Sigmoid colon (tissue), 4 donors: ENCODE results near the gene DNAH5.

Experiments used
- POLR2A ChIP-seq, 2 donors: fragments of 450-650 bp; IDR thresholded peaks; one replicate each; pipeline ENCODE4 v1.6.1; 2016; ENCODE audit warnings: antibody characterized with exemption in 2 of 2, mild to moderate bottlenecking in 2 of 2, moderate library complexity in 2 of 2
- POLR2AphosphoS5 ChIP-seq, 4 donors: sonication (generic); formaldehyde crosslinking; IDR thresholded peaks; one replicate each; pipeline ENCODE4 v1.6.1; 2017; ENCODE audit warnings: antibody characterized with exemption in 4 of 4
- TF ChIP-seq, protein P1 (sequence below), 4 experiments: fragments of 450-650 bp in 3 of 4; fragments of 200-600 bp in 1 of 4; IDR thresholded peaks; one replicate each; pipeline ENCODE4 v1.5.1; 2016 to 2019; ENCODE audit warnings: antibody characterized with exemption in 4 of 4, mild to moderate bottlenecking in 3 of 4, moderate library complexity in 2 of 4

DNA sequence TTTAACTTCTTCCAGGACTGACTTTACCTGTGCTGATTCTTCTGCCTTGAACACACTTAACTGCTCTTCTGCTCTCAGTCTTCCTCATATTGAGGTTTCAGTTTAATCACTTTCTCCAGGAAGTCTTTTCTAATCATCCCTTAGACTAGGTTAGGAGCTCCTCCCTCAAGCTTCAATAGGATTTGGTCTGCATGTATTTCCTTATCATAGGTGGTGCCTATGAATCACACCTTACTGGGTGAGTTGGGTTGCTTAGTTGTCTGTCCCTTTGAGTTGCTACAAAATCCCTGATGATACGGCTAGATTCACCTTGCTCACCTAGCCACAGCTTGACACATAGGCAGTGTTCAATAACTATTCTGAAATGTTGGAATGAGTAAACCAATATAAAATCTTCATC is 164.4 kb downstream of the DNAH5 start:
- TF ChIP-seq, protein P1, sequence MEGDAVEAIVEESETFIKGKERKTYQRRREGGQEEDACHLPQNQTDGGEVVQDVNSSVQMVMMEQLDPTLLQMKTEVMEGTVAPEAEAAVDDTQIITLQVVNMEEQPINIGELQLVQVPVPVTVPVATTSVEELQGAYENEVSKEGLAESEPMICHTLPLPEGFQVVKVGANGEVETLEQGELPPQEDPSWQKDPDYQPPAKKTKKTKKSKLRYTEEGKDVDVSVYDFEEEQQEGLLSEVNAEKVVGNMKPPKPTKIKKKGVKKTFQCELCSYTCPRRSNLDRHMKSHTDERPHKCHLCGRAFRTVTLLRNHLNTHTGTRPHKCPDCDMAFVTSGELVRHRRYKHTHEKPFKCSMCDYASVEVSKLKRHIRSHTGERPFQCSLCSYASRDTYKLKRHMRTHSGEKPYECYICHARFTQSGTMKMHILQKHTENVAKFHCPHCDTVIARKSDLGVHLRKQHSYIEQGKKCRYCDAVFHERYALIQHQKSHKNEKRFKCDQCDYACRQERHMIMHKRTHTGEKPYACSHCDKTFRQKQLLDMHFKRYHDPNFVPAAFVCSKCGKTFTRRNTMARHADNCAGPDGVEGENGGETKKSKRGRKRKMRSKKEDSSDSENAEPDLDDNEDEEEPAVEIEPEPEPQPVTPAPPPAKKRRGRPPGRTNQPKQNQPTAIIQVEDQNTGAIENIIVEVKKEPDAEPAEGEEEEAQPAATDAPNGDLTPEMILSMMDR (IDR thresholded peaks at IDR 0.05): no peak
- TF ChIP-seq POLR2A (IDR thresholded peaks at IDR 0.05) (no peak), POLR2AphosphoS5 (IDR thresholded peaks at IDR 0.05) (no peak)
